C4-2B (cell line): Measurements from ENCODE around the gene PCARE.

Experiments
- ZFX ChIP-seq: fragments of 450-650 bp; IDR thresholded peaks from 2 replicates; pipeline ENCODE4 v1.6.1; 2017
- TF ChIP-seq, protein P1 (sequence below): fragments of 450-650 bp; conservative IDR thresholded peaks from 2 replicates; pipeline ENCODE4 v1.5.1; 2017; ENCODE audit warnings: mild to moderate bottlenecking

DNA sequence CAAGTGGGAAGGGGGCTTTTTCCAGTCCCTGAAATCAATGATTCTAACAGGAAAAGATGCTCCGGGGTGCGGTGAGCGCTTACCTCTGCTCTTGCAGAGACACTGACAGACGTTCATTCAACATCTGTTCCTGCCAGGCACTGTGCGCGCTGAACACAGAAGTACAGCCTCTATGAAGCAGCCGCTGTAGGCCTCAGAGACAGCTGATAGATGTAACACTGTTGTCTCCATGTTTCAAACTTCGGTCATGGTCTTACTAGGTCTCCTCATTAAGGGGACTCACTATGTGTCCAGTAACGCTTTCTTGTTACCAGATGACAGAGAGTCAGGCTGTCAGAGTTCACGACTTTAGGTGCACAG, 40.2 kb upstream of the PCARE start:
- TF ChIP-seq, protein P1, sequence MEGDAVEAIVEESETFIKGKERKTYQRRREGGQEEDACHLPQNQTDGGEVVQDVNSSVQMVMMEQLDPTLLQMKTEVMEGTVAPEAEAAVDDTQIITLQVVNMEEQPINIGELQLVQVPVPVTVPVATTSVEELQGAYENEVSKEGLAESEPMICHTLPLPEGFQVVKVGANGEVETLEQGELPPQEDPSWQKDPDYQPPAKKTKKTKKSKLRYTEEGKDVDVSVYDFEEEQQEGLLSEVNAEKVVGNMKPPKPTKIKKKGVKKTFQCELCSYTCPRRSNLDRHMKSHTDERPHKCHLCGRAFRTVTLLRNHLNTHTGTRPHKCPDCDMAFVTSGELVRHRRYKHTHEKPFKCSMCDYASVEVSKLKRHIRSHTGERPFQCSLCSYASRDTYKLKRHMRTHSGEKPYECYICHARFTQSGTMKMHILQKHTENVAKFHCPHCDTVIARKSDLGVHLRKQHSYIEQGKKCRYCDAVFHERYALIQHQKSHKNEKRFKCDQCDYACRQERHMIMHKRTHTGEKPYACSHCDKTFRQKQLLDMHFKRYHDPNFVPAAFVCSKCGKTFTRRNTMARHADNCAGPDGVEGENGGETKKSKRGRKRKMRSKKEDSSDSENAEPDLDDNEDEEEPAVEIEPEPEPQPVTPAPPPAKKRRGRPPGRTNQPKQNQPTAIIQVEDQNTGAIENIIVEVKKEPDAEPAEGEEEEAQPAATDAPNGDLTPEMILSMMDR = no peak
- no peak for TF ChIP-seq ZFX
